ENCODE measurements around the gene SPTB. TPM values are rescaled to one million over a fixed set of nuclear protein-coding genes. Genes with fewer than 3 reads are reported as not detected.

SPTB gene
- total and polyA plus RNA-seq, 9 of the 15 experiments (the other 6 are each of a cell fraction or from before 2014, with no cell fraction given): 0.21 to 45.9 (median 11.7) TPM

DNA sequence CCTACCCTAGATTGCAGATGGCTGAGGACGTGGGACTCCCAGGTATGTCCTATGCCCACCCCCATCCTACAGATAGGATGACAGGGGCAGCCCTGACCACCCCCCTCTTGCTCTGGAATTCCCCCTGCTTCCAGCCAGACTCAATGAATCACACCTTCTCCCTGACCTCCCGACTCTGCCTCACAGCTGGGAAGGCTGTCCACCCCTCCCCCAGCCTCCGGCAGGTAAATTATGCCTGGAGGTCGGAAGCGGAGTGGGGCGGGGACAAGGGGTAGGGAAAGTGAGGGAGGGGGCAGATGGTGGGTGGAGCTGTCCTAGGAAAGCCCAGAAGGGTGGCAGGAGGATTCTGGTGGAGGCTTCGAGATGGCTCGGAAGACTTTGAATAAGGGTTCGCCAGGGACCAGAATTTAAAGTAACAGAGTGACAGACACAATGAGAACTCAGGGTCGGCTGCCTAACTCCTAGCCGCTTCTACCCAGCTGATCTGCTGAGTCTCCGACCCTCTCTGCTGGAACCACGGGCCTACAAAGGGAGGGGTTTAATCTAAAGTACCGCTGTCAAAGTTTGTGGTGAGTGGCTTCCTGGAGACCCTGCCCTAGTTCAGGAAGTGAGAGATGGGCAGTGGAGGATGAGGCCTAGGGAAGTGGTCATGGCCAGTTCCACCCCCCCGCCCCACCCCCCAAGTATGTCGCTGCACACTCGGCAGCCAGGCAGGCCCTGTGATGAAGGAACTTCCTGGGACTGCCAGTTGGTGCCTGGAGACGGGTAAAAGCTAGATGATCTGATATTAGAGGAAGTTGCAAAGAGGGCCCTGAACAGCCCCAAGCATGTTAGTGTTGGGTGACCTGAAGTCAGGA lies 171.3 kb downstream of the SPTB start:
- no peaks in the 10 kb centered on the region for H3K36me3 ChIP-seq (ENCODE audit: control insufficient read depth, insufficient read depth, low read length)
- intact Hi-C loops (cut with micrococcal nuclease): no loop called here
- WGBS (ENCODE audit: insufficient coverage, low coverage, missing lambda C conversion rate): 5% methylated on average over 8 of the region's 18 CpGs
- no peak overlapping the region for H3K4me2 ChIP-seq (ENCODE audit: insufficient read depth, low read length)
- H2AFZ ChIP-seq (ENCODE audit: low read depth, low read length): no peak overlapping the region
- FAIRE-seq: no peak
- ChIA-PET POLR2A (no interaction called here), CTCF (ENCODE audit: low intra/inter-chr PET ratio) (no interaction called here)
- H3K79me2 ChIP-seq (ENCODE audit: control insufficient read depth, insufficient read depth, low read length): no peaks in the 10 kb centered on the region
- no peaks in the 10 kb centered on the region for H4K20me1 ChIP-seq (replicated peaks; ENCODE audit: control insufficient read depth, insufficient read depth, low read length)
- no peak for TF ChIP-seq ZNF79 (CRISPR knock-in tag; IDR thresholded peaks at IDR 0.05; ENCODE audit: low read depth)
- TF ChIP-seq SREBF2 (CRISPR knock-in tag; IDR thresholded peaks at IDR 0.05): no peak
- no peak for TF ChIP-seq BMI1 (IDR thresholded peaks at IDR 0.05; ENCODE audit: low read length)
- no peak for TF ChIP-seq ZBTB1 (CRISPR knock-in tag; IDR thresholded peaks at IDR 0.05; ENCODE audit: borderline replicate concordance, low read depth)
- TF ChIP-seq, protein P1, sequence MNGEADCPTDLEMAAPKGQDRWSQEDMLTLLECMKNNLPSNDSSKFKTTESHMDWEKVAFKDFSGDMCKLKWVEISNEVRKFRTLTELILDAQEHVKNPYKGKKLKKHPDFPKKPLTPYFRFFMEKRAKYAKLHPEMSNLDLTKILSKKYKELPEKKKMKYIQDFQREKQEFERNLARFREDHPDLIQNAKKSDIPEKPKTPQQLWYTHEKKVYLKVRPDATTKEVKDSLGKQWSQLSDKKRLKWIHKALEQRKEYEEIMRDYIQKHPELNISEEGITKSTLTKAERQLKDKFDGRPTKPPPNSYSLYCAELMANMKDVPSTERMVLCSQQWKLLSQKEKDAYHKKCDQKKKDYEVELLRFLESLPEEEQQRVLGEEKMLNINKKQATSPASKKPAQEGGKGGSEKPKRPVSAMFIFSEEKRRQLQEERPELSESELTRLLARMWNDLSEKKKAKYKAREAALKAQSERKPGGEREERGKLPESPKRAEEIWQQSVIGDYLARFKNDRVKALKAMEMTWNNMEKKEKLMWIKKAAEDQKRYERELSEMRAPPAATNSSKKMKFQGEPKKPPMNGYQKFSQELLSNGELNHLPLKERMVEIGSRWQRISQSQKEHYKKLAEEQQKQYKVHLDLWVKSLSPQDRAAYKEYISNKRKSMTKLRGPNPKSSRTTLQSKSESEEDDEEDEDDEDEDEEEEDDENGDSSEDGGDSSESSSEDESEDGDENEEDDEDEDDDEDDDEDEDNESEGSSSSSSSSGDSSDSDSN (IDR thresholded peaks at IDR 0.05; ENCODE audit: borderline replicate concordance in 1 of 2, low read depth in 2 of 2, low read length in 2 of 2): no peak
- TF ChIP-seq ASH1L (IDR thresholded peaks at IDR 0.05; ENCODE audit: borderline replicate concordance, low read depth, partially characterized antibody): no peak
- no peak for TF ChIP-seq ZNF184 (CRISPR knock-in tag; IDR thresholded peaks at IDR 0.05)
- no peak for TF ChIP-seq MAFK (IDR thresholded peaks at IDR 0.05; ENCODE audit: low read length)
- no peak for TF ChIP-seq ZNF431 (CRISPR knock-in tag; IDR thresholded peaks at IDR 0.05)
- TF ChIP-seq U2AF1 (optimal IDR thresholded peaks at IDR 0.05; ENCODE audit: low read depth, low read length): no peak
- TF ChIP-seq POU5F1 (IDR thresholded peaks at IDR 0.05; ENCODE audit: borderline replicate concordance, low read depth, low read length, partially characterized antibody): no peak
- no peak for TF ChIP-seq ZNF764 (CRISPR knock-in tag; IDR thresholded peaks at IDR 0.05; ENCODE audit: low read depth)
- TF ChIP-seq NFIC (IDR thresholded peaks at IDR 0.05): no peak
- no peak for TF ChIP-seq MAFG (tag; conservative IDR thresholded peaks at IDR 0.05)
- TF ChIP-seq, protein P2, sequence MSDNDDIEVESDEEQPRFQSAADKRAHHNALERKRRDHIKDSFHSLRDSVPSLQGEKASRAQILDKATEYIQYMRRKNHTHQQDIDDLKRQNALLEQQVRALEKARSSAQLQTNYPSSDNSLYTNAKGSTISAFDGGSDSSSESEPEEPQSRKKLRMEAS (CRISPR knock-in tag; IDR thresholded peaks at IDR 0.05): no peak
- TF ChIP-seq CHD2 (IDR thresholded peaks at IDR 0.05; ENCODE audit: low read depth, low read length): no peak
- no peak for TF ChIP-seq ZNF263 (CRISPR knock-in tag; IDR thresholded peaks at IDR 0.05; ENCODE audit: borderline replicate concordance)
- in situ Hi-C loops (cut with MboI): no loop called here
- no TSS peak for BruUV-seq (replicated peaks)
- DNase-seq (ENCODE audit: extremely low read depth in 1 of 4, low spot score in 3 of 4): no peak
- no peaks in the 10 kb centered on the region for H3K9me1 ChIP-seq (ENCODE audit: control insufficient read depth, insufficient read depth, low read length)
- no peak overlapping the region for H3K27ac ChIP-seq (ENCODE audit: extremely low read depth, low read depth, low read length)
- H3K9ac ChIP-seq (ENCODE audit: insufficient read depth in 1 of 2, low read depth in 2 of 2, low read length in 2 of 2): no peak overlapping the region
- no peak for ATAC-seq
- H3K9me3 ChIP-seq (replicated peaks; ENCODE audit: control insufficient read depth, insufficient read depth, low read depth, low read length): no peaks in the 10 kb centered on the region
- peaks cover 0 to 14% of the 10 kb centered on the region in 2 experiments; a peak in 2 of 5 replicates for H3K4me1 ChIP-seq (replicated peaks in 1 of 2; ENCODE audit: control insufficient read depth in 2 of 2, insufficient read depth in 2 of 2, low read length in 2 of 2)
- H3K4me3 ChIP-seq: no peak overlapping the region
- H3K27me3 ChIP-seq (ENCODE audit: control insufficient read depth in 2 of 2, insufficient read depth in 2 of 2, low read length in 2 of 2): peaks cover 21 to 66% of the 10 kb centered on the region in 2 experiments

Measured in K562 (cell line).